PC-9 (cell line): Measurements from ENCODE around the gene CACNB3. TPM values are rescaled to one million over a fixed set of nuclear protein-coding genes. Genes with fewer than 3 reads are reported as not detected.

ENCODE experiments used
- BruUV-seq: library from RNA; stranded (reverse); fragments of 400-500 nt; replicated peaks from 2 replicates; lab custom pipeline; 2021; lab: Mats Ljungman, UMichigan
- CTCF ChIA-PET: fragments of 300-600 bp; sonication (Branson Sonifier 250); formaldehyde crosslinking; loops from one replicate; lab custom pipeline; 2022; ENCODE audit warnings: antibody characterized with exemption; lab: Charles Lee
- POLR2A ChIA-PET: fragments of 300-600 bp; sonication (Branson Sonifier 250); formaldehyde crosslinking; loops from one replicate; lab custom pipeline; 2022; ENCODE audit warnings: antibody characterized with exemption; ENCODE audit not compliant: unreplicated experiment; lab: Charles Lee
- DNase-seq, 2 experiments: peaks; one replicate each; pipeline versions ENCODE4 v3.0.0 to v3.0.0-alpha.2; 2015 to 2022; ENCODE audit warnings: mixed read lengths in 1 of 2
- H2AFZ ChIP-seq: fragments of 200-600 bp; sonication (generic); 2 replicates; pipeline ENCODE4 v1.8.1; 2017; ENCODE audit warnings: antibody characterized with exemption
- H3F3A ChIP-seq: fragments of 200-600 bp; sonication (generic); 2 replicates; pipeline ENCODE4 v1.8.1; 2017; ENCODE audit warnings: antibody characterized with exemption, mild to moderate bottlenecking, low read depth; ENCODE audit not compliant: insufficient read depth
- H3K27ac ChIP-seq: fragments of 200-600 bp; sonication (generic); 2 replicates; pipeline ENCODE4 v1.6.1; 2016; ENCODE audit warnings: mixed run types
- H3K27me3 ChIP-seq: fragments of 200-600 bp; sonication (generic); 2 replicates; pipeline ENCODE4 v1.6.1; 2016; ENCODE audit warnings: low read depth, mixed run types; ENCODE audit not compliant: insufficient read depth
- H3K36me3 ChIP-seq: fragments of 200-600 bp; sonication (generic); 2 replicates; pipeline ENCODE4 v1.6.1; 2016; ENCODE audit warnings: low read depth, mixed run types
- H3K4me1 ChIP-seq: fragments of 200-600 bp; sonication (generic); replicated peaks from 2 replicates; pipeline ENCODE4 v1.6.1; 2016; ENCODE audit warnings: mixed run types; ENCODE audit not compliant: insufficient read depth
- H3K4me2 ChIP-seq: fragments of 200-600 bp; sonication (generic); 2 replicates; pipeline ENCODE4 v1.6.1; 2017; ENCODE audit warnings: mixed run types
- H3K4me3 ChIP-seq: fragments of 200-600 bp; sonication (generic); 2 replicates; pipeline ENCODE4 v1.6.1; 2016; ENCODE audit warnings: mixed run types
- H3K79me2 ChIP-seq: fragments of 200-600 bp; sonication (generic); 2 replicates; pipeline ENCODE4 v1.6.1; 2017; ENCODE audit warnings: low read depth, mixed run types
- H3K9me2 ChIP-seq: fragments of 200-600 bp; sonication (generic); 2 replicates; pipeline ENCODE4 v1.8.1; 2017; ENCODE audit warnings: mild to moderate bottlenecking; ENCODE audit not compliant: insufficient read depth
- H3K9me3 ChIP-seq: fragments of 200-600 bp; sonication (generic); 2 replicates; pipeline ENCODE4 v1.8.1; 2016; ENCODE audit warnings: low read depth; ENCODE audit not compliant: insufficient read depth
- H4K20me1 ChIP-seq: fragments of 200-600 bp; sonication (generic); 2 replicates; pipeline ENCODE4 v1.8.1; 2017; ENCODE audit not compliant: insufficient read depth
- CTCF ChIP-seq: fragments of 200-600 bp; sonication (generic); conservative IDR thresholded peaks from 2 replicates; pipeline ENCODE4 v1.6.1; 2017; ENCODE audit warnings: mixed run types, antibody characterized with exemption, mild to moderate bottlenecking, moderate library complexity
- EZH2 ChIP-seq: fragments of 200-600 bp; sonication (generic); IDR thresholded peaks from 2 replicates; pipeline ENCODE4 v1.8.0; 2017; ENCODE audit warnings: antibody characterized with exemption, low read depth
- intact Hi-C: fragments of 100-400 bp; cut with micrococcal nuclease; formaldehyde crosslinking; loops from one replicate; pipeline ENCODE4 v1.10.0; 2022; ENCODE audit not compliant: unreplicated experiment
- total RNA-seq: library from RNA; stranded (reverse); gene quantifications from 2 replicates; pipeline ENCODE4 v1.2.3, GENCODE V29; 2021

CACNB3 gene
- total RNA-seq, 1 experiment from 2014 or later = 35.4 TPM

GRCh38 chr12:48856379-48856778 is 38.1 kb downstream of the CACNB3 start:
- no peaks in the 10 kb centered on the region for H3K36me3 ChIP-seq
- H3K79me2 ChIP-seq = peaks cover 5% of the 10 kb centered on the region
- H3K27me3 ChIP-seq = no peaks in the 10 kb centered on the region
- H3K27ac ChIP-seq = no peak overlapping the region
- CTCF ChIA-PET = no interaction called here
- POLR2A ChIA-PET = interaction anchor here (0.6 kb wide), 1 partner anchor 97 kb away, joined by 13 read pairs; no protein-coding TSS in a partner anchor
- H3F3A ChIP-seq = no peaks in the 10 kb centered on the region
- no peak overlapping the region for H3K4me2 ChIP-seq
- H3K9me2 ChIP-seq = no peaks in the 10 kb centered on the region
- no peaks in the 10 kb centered on the region for H4K20me1 ChIP-seq
- TF ChIP-seq CTCF (no peak), EZH2 (no peak)
- no peaks in the 10 kb centered on the region for H3K9me3 ChIP-seq
- no peak for DNase-seq
- intact Hi-C loops = no loop called here
- no peak overlapping the region for H3K4me3 ChIP-seq
- BruUV-seq = no TSS peak
- H3K4me1 ChIP-seq = peaks cover 17% of the 10 kb centered on the region
- no peak overlapping the region for H2AFZ ChIP-seq

GRCh38 chr12:48857278-48857994 is 39.1 kb downstream of the CACNB3 start:
- CTCF ChIA-PET = interaction anchor here (0.6 kb wide), 1 partner anchor 29 kb away, joined by 5 read pairs; no protein-coding TSS in a partner anchor
- Histone ChIP-seq H3K79me2 (no peaks in the 10 kb centered on the region), H3K36me3 (no peaks in the 10 kb centered on the region), H3K4me3 (no peak overlapping the region), H3K4me2 (no peak overlapping the region), H3K9me2 (no peaks in the 10 kb centered on the region), H3K27ac (no peak overlapping the region), H4K20me1 (no peaks in the 10 kb centered on the region), H3F3A (0 out of 2 replicates have a peak, but pooled peaks cover 5% of the 10 kb centered on the region), H2AFZ (no peak overlapping the region), H3K4me1 (peaks cover 22% of the 10 kb centered on the region), H3K27me3 (no peaks in the 10 kb centered on the region), H3K9me3 (no peaks in the 10 kb centered on the region)
- DNase-seq = no peak
- TF ChIP-seq EZH2 = no peak
- no peak for TF ChIP-seq CTCF
- intact Hi-C loops = no loop called here
- POLR2A ChIA-PET = interaction anchor here (0.7 kb wide), 1 partner anchor 100 kb away, joined by 21 read pairs; no protein-coding TSS in a partner anchor
- no TSS peak for BruUV-seq

- no TSS peak for BruUV-seq
Observed at GRCh38 chr12:48858043-48858442, 39.7 kb downstream of the CACNB3 start.

More at GRCh38 chr12:48858043-48858442, 39.7 kb downstream of the CACNB3 start:
- Histone ChIP-seq H3K4me1 (peaks cover 15% of the 10 kb centered on the region), H3K27ac (no peak overlapping the region), H3K79me2 (no peaks in the 10 kb centered on the region), H2AFZ (no peak overlapping the region), H4K20me1 (no peaks in the 10 kb centered on the region), H3K9me3 (no peaks in the 10 kb centered on the region), H3K9me2 (no peaks in the 10 kb centered on the region), H3K36me3 (no peaks in the 10 kb centered on the region), H3F3A (0 out of 2 replicates have a peak, but pooled peaks cover 5% of the 10 kb centered on the region), H3K4me2 (no peak overlapping the region), H3K4me3 (no peak overlapping the region), H3K27me3 (no peaks in the 10 kb centered on the region)
- intact Hi-C loops = no loop called here
- ChIA-PET CTCF (interaction anchor here (0.6 kb wide), 1 partner anchor 95 kb away, joined by 7 read pairs; no protein-coding TSS in a partner anchor), POLR2A (no interaction called here)
- DNase-seq = no peak
- TF ChIP-seq EZH2 (no peak), CTCF (no peak)
